SK-N-SH treated with all-trans-retinoic acid at 6 μM for 48 hours (cell line): ENCODE results near the gene GARNL3.

Source experiments
- ATAC-seq: fragments of 200-7000 bp; cut with Tn5 transposase; 3 replicates; pipeline ENCODE4 v1.9.1; 2020; ENCODE audit warnings: mild to moderate bottlenecking, moderate library complexity
- ARNTL ChIP-seq: fragments of 450-650 bp; formaldehyde crosslinking; IDR thresholded peaks from 2 replicates; pipeline ENCODE4 v1.5.0; 2020; ENCODE audit warnings: low read depth, mild to moderate bottlenecking, moderate library complexity, borderline replicate concordance
- BACH2 ChIP-seq: fragments of 250-450 bp; sonication (Bioruptor Pico); IDR thresholded peaks from 2 replicates; pipeline ENCODE4 v1.9.0; 2021; ENCODE audit warnings: mild to moderate bottlenecking, borderline replicate concordance
- CSDC2 ChIP-seq: fragments of 250-450 bp; sonication (Bioruptor Pico); IDR thresholded peaks from 2 replicates; pipeline ENCODE4 v1.5.0; 2020; ENCODE audit warnings: mild to moderate bottlenecking, moderate library complexity
- ESRRG ChIP-seq: fragments of 250-450 bp; sonication (Bioruptor Pico); IDR thresholded peaks from 2 replicates; pipeline ENCODE4 v1.6.1; 2021; ENCODE audit warnings: mild to moderate bottlenecking
- GLIS3 ChIP-seq: fragments of 250-450 bp; sonication (Bioruptor Pico); IDR thresholded peaks from 2 replicates; pipeline ENCODE4 v1.5.0; 2020; ENCODE audit warnings: mild to moderate bottlenecking, moderate library complexity
- ISL1 ChIP-seq: fragments of 250-450 bp; sonication (Bioruptor Pico); IDR thresholded peaks from 2 replicates; pipeline ENCODE4 v2.1.2; 2022; ENCODE audit warnings: mild to moderate bottlenecking, moderate library complexity
- POU6F1 ChIP-seq: fragments of 250-450 bp; sonication (Bioruptor Pico); IDR thresholded peaks from 2 replicates; pipeline ENCODE4 v1.8.0; 2021; ENCODE audit warnings: low read depth, mild to moderate bottlenecking, moderate library complexity, borderline replicate concordance
- PPARA ChIP-seq: fragments of 250-450 bp; sonication (Bioruptor Pico); IDR thresholded peaks from 2 replicates; pipeline ENCODE4 v1.5.0; 2020; ENCODE audit warnings: mild to moderate bottlenecking, borderline replicate concordance
- SNAI2 ChIP-seq: fragments of 250-450 bp; sonication (Bioruptor Pico); IDR thresholded peaks from 2 replicates; pipeline ENCODE4 v1.5.0; 2020; ENCODE audit warnings: mild to moderate bottlenecking, moderate library complexity
- TCF4 ChIP-seq: fragments of 250-450 bp; sonication (Bioruptor Pico); IDR thresholded peaks from 2 replicates; pipeline ENCODE4 v1.8.0; 2021; ENCODE audit warnings: mild to moderate bottlenecking, moderate library complexity, borderline replicate concordance
- TOX ChIP-seq: fragments of 250-450 bp; sonication (Bioruptor Pico); IDR thresholded peaks from 2 replicates; pipeline ENCODE4 v1.8.0; 2021; ENCODE audit warnings: mild to moderate bottlenecking, moderate library complexity, borderline replicate concordance
- TSHZ2 ChIP-seq: fragments of 250-450 bp; sonication (Bioruptor Pico); IDR thresholded peaks from 2 replicates; pipeline ENCODE4 v1.5.0; 2020; ENCODE audit warnings: mild to moderate bottlenecking, moderate library complexity
- ZC3H10 ChIP-seq: fragments of 250-450 bp; sonication (Bioruptor Pico); IDR thresholded peaks from 2 replicates; pipeline ENCODE4 v1.5.1; 2021; ENCODE audit warnings: mild to moderate bottlenecking, moderate library complexity
- ZFP3 ChIP-seq: fragments of 250-450 bp; sonication (Bioruptor Pico); IDR thresholded peaks from 2 replicates; pipeline ENCODE4 v1.5.0; 2020; ENCODE audit warnings: mild to moderate bottlenecking, moderate library complexity
- ZFP30 ChIP-seq: fragments of 450-650 bp; formaldehyde crosslinking; IDR thresholded peaks from 2 replicates; pipeline ENCODE4 v1.5.0; 2022; ENCODE audit warnings: mild to moderate bottlenecking, moderate library complexity
- ZNF565 ChIP-seq: fragments of 450-650 bp; formaldehyde crosslinking; conservative IDR thresholded peaks from 2 replicates; pipeline ENCODE4 v1.5.0; 2020; ENCODE audit warnings: low read depth, mild to moderate bottlenecking, moderate library complexity
- ZNF70 ChIP-seq: fragments of 450-650 bp; formaldehyde crosslinking; IDR thresholded peaks from 2 replicates; pipeline ENCODE4 v1.5.0; 2020; ENCODE audit warnings: mild to moderate bottlenecking, moderate library complexity
- ZNF8 ChIP-seq: fragments of 450-650 bp; formaldehyde crosslinking; IDR thresholded peaks from 2 replicates; pipeline ENCODE4 v1.5.0; 2020; ENCODE audit warnings: mild to moderate bottlenecking, moderate library complexity
- TF ChIP-seq, protein P1 (sequence below): fragments of 250-450 bp; sonication (Bioruptor Pico); IDR thresholded peaks from 2 replicates; pipeline ENCODE4 v1.5.1; 2020; ENCODE audit warnings: low read depth, mild to moderate bottlenecking, moderate library complexity
- TF ChIP-seq, protein P2 (sequence below): fragments of 250-450 bp; sonication (Bioruptor Pico); IDR thresholded peaks from 2 replicates; pipeline ENCODE4 v1.8.0; 2020; ENCODE audit warnings: mild to moderate bottlenecking, moderate library complexity, borderline replicate concordance

Gene GARNL3

DNA sequence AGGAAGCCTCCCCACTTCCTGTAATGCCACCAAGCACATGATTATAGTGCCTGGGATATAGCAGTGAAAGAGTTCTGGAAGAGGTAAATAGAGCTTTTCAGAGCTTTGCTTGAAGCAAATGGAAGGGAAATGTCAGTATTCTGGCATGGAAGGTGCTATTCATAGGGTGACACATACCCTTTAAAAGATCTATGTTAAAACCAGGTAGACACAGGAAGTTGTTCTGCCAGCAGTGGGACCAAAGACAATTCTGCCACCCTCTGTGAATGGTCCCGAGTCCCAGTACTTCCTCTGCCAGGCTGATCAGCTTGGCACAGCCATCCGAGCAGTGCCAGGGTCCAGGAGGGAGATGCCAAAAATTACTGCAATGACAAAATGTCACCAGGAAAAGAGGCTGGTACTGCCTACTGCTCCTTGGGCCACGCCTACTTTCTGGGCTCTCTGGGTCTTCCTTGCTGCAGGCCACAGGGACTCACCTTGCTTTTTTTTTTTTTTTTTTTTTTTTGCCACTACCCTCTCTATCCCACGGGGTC lies 26.7 kb downstream of the GARNL3 start:
- ATAC-seq = no peak
- TF ChIP-seq TOX (CRISPR knock-in tag) = no peak
- TF ChIP-seq ZC3H10 (CRISPR knock-in tag) = no peak
- TF ChIP-seq, protein P1, sequence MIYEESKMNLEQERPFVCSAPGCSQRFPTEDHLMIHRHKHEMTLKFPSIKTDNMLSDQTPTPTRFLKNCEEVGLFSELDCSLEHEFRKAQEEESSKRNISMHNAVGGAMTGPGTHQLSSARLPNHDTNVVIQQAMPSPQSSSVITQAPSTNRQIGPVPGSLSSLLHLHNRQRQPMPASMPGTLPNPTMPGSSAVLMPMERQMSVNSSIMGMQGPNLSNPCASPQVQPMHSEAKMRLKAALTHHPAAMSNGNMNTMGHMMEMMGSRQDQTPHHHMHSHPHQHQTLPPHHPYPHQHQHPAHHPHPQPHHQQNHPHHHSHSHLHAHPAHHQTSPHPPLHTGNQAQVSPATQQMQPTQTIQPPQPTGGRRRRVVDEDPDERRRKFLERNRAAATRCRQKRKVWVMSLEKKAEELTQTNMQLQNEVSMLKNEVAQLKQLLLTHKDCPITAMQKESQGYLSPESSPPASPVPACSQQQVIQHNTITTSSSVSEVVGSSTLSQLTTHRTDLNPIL (CRISPR knock-in tag) = no peak
- no peak for TF ChIP-seq GLIS3 (CRISPR knock-in tag)
- TF ChIP-seq BACH2 = no peak
- no peak for TF ChIP-seq CSDC2
- no peak for TF ChIP-seq ZNF70 (CRISPR knock-in tag)
- no peak for TF ChIP-seq ZFP30 (CRISPR knock-in tag)
- no peak for TF ChIP-seq POU6F1 (CRISPR knock-in tag)
- TF ChIP-seq ARNTL (CRISPR knock-in tag) = no peak
- no peak for TF ChIP-seq ISL1 (CRISPR knock-in tag)
- TF ChIP-seq SNAI2 (CRISPR knock-in tag) = no peak
- TF ChIP-seq, all 23 proteins: peak for 0

- no peak for ATAC-seq
- TF ChIP-seq ZNF565 (CRISPR knock-in tag) = no peak
- TF ChIP-seq ESRRG (CRISPR knock-in tag) = no peak
- TF ChIP-seq GLIS3 (CRISPR knock-in tag) = no peak
- TF ChIP-seq TSHZ2 (CRISPR knock-in tag) = no peak
- no peak for TF ChIP-seq ZNF70 (CRISPR knock-in tag)
- TF ChIP-seq TCF4 (CRISPR knock-in tag) = no peak
- no peak for TF ChIP-seq PPARA (CRISPR knock-in tag)
- no peak for TF ChIP-seq ZFP3 (CRISPR knock-in tag)
- TF ChIP-seq, protein P2, sequence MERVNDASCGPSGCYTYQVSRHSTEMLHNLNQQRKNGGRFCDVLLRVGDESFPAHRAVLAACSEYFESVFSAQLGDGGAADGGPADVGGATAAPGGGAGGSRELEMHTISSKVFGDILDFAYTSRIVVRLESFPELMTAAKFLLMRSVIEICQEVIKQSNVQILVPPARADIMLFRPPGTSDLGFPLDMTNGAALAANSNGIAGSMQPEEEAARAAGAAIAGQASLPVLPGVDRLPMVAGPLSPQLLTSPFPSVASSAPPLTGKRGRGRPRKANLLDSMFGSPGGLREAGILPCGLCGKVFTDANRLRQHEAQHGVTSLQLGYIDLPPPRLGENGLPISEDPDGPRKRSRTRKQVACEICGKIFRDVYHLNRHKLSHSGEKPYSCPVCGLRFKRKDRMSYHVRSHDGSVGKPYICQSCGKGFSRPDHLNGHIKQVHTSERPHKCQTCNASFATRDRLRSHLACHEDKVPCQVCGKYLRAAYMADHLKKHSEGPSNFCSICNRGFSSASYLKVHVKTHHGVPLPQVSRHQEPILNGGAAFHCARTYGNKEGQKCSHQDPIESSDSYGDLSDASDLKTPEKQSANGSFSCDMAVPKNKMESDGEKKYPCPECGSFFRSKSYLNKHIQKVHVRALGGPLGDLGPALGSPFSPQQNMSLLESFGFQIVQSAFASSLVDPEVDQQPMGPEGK = no peak
- TF ChIP-seq, protein P1 (CRISPR knock-in tag) = no peak
- no peak for TF ChIP-seq BACH2
- no peak for TF ChIP-seq SNAI2 (CRISPR knock-in tag)
- no peak for TF ChIP-seq ZNF8 (CRISPR knock-in tag)
- no peak for TF ChIP-seq ARNTL (CRISPR knock-in tag)
- TF ChIP-seq POU6F1 (CRISPR knock-in tag) = no peak
- TF ChIP-seq ZC3H10 (CRISPR knock-in tag) = no peak
- TF ChIP-seq, all 23 proteins: peak for 0
Measured at GRCh38 chr9:127292415-127292814, 27.8 kb downstream of the GARNL3 start.
